K562 (cell line): Measurements from ENCODE around the gene CD44. TPM values are rescaled to one million over a fixed set of nuclear protein-coding genes. Genes with fewer than 3 reads are reported as not detected.

Experiments used
- ATAC-seq: fragments of 200-7000 bp; cut with Tn5 transposase; 3 replicates; pipeline ENCODE4 v1.9.1; 2020; ENCODE audit warnings: moderate library complexity
- BruUV-seq: library from RNA; stranded (reverse); fragments of 400-500 nt; replicated peaks from 2 replicates; lab custom pipeline; 2021; lab: Mats Ljungman, UMichigan
- CTCF ChIA-PET: fragments of 300-600 bp; formaldehyde crosslinking; extraction: SDS; loops from one replicate; lab custom pipeline; 2021; ENCODE audit warnings: low intra/inter-chr PET ratio; lab: Yijun Ruan, JAX
- POLR2A ChIA-PET: fragments of 300-600, 350-650 bp; sonication (Branson Sonifier 250); formaldehyde crosslinking; extraction: SDS; loops from one replicate; lab custom pipeline; 2021; ENCODE audit warnings: antibody characterized with exemption, inconsistent platforms; lab: Yijun Ruan, JAX
- DNase-seq, 4 experiments: peaks; one replicate each; pipeline versions ENCODE4 v3.0.0 to v3.0.0-alpha.2; 2011 to 2018; ENCODE audit warnings: low spot score in 3 of 4, mixed read lengths in 3 of 4; ENCODE audit errors: extremely low read depth in 1 of 4
- FAIRE-seq: peaks from 2 replicates; lab custom pipeline; 2011; peaks lifted over from hg19 to GRCh38; lab: Jason Lieb, UNC
- H2AFZ ChIP-seq: 2 replicates; pipeline ENCODE4 v1.6.0; 2011; ENCODE audit warnings: low read depth, low read length, control low read depth, inconsistent platforms
- H3K27ac ChIP-seq: fragments of 200-600 bp; 3 replicates; pipeline ENCODE4 v1.8.0; 2011; ENCODE audit warnings: low read depth, mild to moderate bottlenecking, control low read depth, inconsistent platforms, low read length, moderate library complexity, mixed read lengths; ENCODE audit errors: extremely low read depth
- H3K27me3 ChIP-seq, 2 experiments: fragments of 300-600 bp in 1 of 2; 2 replicates in 1 of 2; 3 replicates in 1 of 2; pipeline versions ENCODE4 v1.6.0 to v1.8.0; 2011; ENCODE audit warnings: inconsistent platforms in 2 of 2, low read length in 2 of 2, mild to moderate bottlenecking in 1 of 2, mixed read lengths in 1 of 2, moderate library complexity in 1 of 2; ENCODE audit not compliant: control insufficient read depth in 2 of 2, insufficient read depth in 2 of 2
- H3K36me3 ChIP-seq: fragments of 300-600 bp; 3 replicates; pipeline ENCODE4 v1.8.0; 2011; ENCODE audit warnings: mild to moderate bottlenecking, low read length, inconsistent platforms; ENCODE audit not compliant: control insufficient read depth, insufficient read depth
- H3K4me1 ChIP-seq, 2 experiments: fragments of 200-600 bp in 1 of 2; replicated peaks in 1 of 2; 2 replicates in 1 of 2; 3 replicates in 1 of 2; pipeline versions ENCODE4 v1.5.1 to v1.8.0; 2011; ENCODE audit warnings: inconsistent platforms in 2 of 2, low read length in 2 of 2, mild to moderate bottlenecking in 1 of 2, mixed read lengths in 1 of 2, moderate library complexity in 1 of 2; ENCODE audit not compliant: control insufficient read depth in 2 of 2, insufficient read depth in 2 of 2
- H3K4me2 ChIP-seq: 2 replicates; pipeline ENCODE4 v1.6.1; 2011; ENCODE audit warnings: low read length, control low read depth, inconsistent platforms, mixed read lengths; ENCODE audit not compliant: insufficient read depth
- H3K4me3 ChIP-seq: fragments of 200-600 bp; sonication (generic), shearing (Covaris generic); 2 replicates; pipeline ENCODE4 v1.5.1; 2016; ENCODE audit warnings: control low read depth, inconsistent platforms
- H3K79me2 ChIP-seq: fragments of 200-600 bp; 3 replicates; pipeline ENCODE4 v1.8.0; 2011; ENCODE audit warnings: low read length, inconsistent platforms; ENCODE audit not compliant: control insufficient read depth, insufficient read depth
- H3K9ac ChIP-seq, 2 experiments: 2 replicates each; pipeline versions ENCODE4 v1.6.0 to v1.6.1; 2011; ENCODE audit warnings: low read depth in 2 of 2, low read length in 2 of 2, control low read depth in 1 of 2, inconsistent platforms in 1 of 2, mild to moderate bottlenecking in 1 of 2, mixed read lengths in 1 of 2; ENCODE audit not compliant: insufficient read depth in 1 of 2
- H3K9me1 ChIP-seq: one replicate; pipeline ENCODE4 v1.6.0; 2011; ENCODE audit warnings: inconsistent platforms, mild to moderate bottlenecking, low read length, moderate library complexity; ENCODE audit not compliant: control insufficient read depth, insufficient read depth
- H3K9me3 ChIP-seq: replicated peaks from 2 replicates; pipeline ENCODE4 v1.5.1; 2011; ENCODE audit warnings: low read depth, low read length, inconsistent platforms; ENCODE audit not compliant: control insufficient read depth, insufficient read depth
- H4K20me1 ChIP-seq: replicated peaks from 2 replicates; pipeline ENCODE4 v1.6.1; 2011; ENCODE audit warnings: low read length, inconsistent platforms, mixed read lengths; ENCODE audit not compliant: control insufficient read depth, insufficient read depth
- ESRRB ChIP-seq: fragments of 250-450 bp; sonication (Bioruptor Pico); IDR thresholded peaks from 2 replicates; pipeline ENCODE4 v1.5.0; 2020; ENCODE audit warnings: mild to moderate bottlenecking, moderate library complexity, borderline replicate concordance
- FOXJ3 ChIP-seq: sonication (generic); formaldehyde crosslinking; IDR thresholded peaks from 2 replicates; pipeline ENCODE4 v1.4.0; 2020; ENCODE audit warnings: mild to moderate bottlenecking, missing genetic modification reagents
- HIVEP1 ChIP-seq: fragments of 250-450 bp; sonication (Bioruptor Pico); IDR thresholded peaks from 2 replicates; pipeline ENCODE4 v1.4.0; 2020; ENCODE audit warnings: mild to moderate bottlenecking
- HNRNPL ChIP-seq: fragments of 200-400 bp; formaldehyde crosslinking; IDR thresholded peaks from 2 replicates; pipeline ENCODE4 v1.6.1; 2017; ENCODE audit warnings: low read depth, mild to moderate bottlenecking, low read length
- NFIC ChIP-seq: fragments of 450-650 bp; IDR thresholded peaks from 2 replicates; pipeline ENCODE4 v1.6.1; 2017; ENCODE audit warnings: mild to moderate bottlenecking, inconsistent platforms
- NR2F6 ChIP-seq: fragments of 450-650 bp; formaldehyde crosslinking; IDR thresholded peaks from 2 replicates; pipeline ENCODE4 v1.4.0; 2020; ENCODE audit warnings: mild to moderate bottlenecking
- RAD21 ChIP-seq, 2 experiments: fragments of 250-450 bp in 1 of 2; fragments of 450-650 bp in 1 of 2; sonication (Bioruptor Pico) in 1 of 2; formaldehyde crosslinking in 1 of 2; IDR thresholded peaks in 1 of 2; conservative IDR thresholded peaks in 1 of 2; 2 replicates each; pipeline versions ENCODE4 v1.4.0 to v1.8.0; 2020 to 2022; ENCODE audit warnings: mild to moderate bottlenecking in 2 of 2, moderate library complexity in 1 of 2
- SMAD1 ChIP-seq: fragments of 150-350 bp; IDR thresholded peaks from 2 replicates; pipeline ENCODE4 v1.6.1; 2014; ENCODE audit warnings: low read length, low read depth; ENCODE audit not compliant: partially characterized antibody
- TGIF2 ChIP-seq: sonication (generic); formaldehyde crosslinking; IDR thresholded peaks from 2 replicates; pipeline ENCODE4 v1.8.1; 2022; ENCODE audit warnings: mild to moderate bottlenecking, missing genetic modification reagents, moderate library complexity
- THAP7 ChIP-seq: fragments of 250-450 bp; sonication (Bioruptor Pico); IDR thresholded peaks from 2 replicates; pipeline ENCODE4 v1.5.0; 2021
- ZNF41 ChIP-seq: fragments of 250-450 bp; sonication (Bioruptor Pico); conservative IDR thresholded peaks from 2 replicates; pipeline ENCODE4 v1.4.0; 2020; ENCODE audit warnings: mild to moderate bottlenecking
- ZNF551 ChIP-seq: fragments of 250-450 bp; sonication (Bioruptor Pico); IDR thresholded peaks from 2 replicates; pipeline ENCODE4 v1.5.0; 2021; ENCODE audit warnings: mild to moderate bottlenecking, moderate library complexity
- WGBS: fragments of 100-300 bp; shearing (Covaris generic); methylation state at CpG from one replicate; pipeline ENCODE4 v1.1.6; 2016; ENCODE audit warnings: low coverage, mixed read lengths; ENCODE audit not compliant: insufficient coverage; ENCODE audit errors: missing lambda C conversion rate; 5-methylcytosine and 5-hydroxymethylcytosine counted together
- in situ Hi-C: fragments of 300-500 bp; cut with MboI; formaldehyde crosslinking; loops from 4 replicates; pipeline ENCODE4 v1.15.0; 2018; ENCODE audit warnings: inconsistent platforms, mixed read lengths
- intact Hi-C: fragments of 100-400 bp; cut with micrococcal nuclease; formaldehyde crosslinking; loops from 2 replicates; pipeline ENCODE4 v1.14.2; 2022
- polyA plus RNA-seq, 8 experiments: library from polyadenylated mRNA; depleted of rRNA in 4 of 8; stranded (reverse) in 5 of 8; unstranded in 3 of 8; fragments of >200 nt; fragmentation: Nextera tagmentation in 2 of 8; fragmentation: Illumina TruSeq in 1 of 8; extraction: Ambion mirVana in 2 of 8; extraction: Trizol in 1 of 8; gene quantifications; 2 replicates each; pipeline versions ENCODE4 v1.2.1 to v1.2.3, GENCODE V29; 2011 to 2014; ENCODE audit warnings: inconsistent platforms in 1 of 8, missing spikeins in 1 of 8
- total RNA-seq, 7 experiments: library from RNA; depleted of rRNA in 6 of 7; stranded (reverse); fragments of >200 nt in 6 of 7; fragmentation: Illumina TruSeq in 2 of 7; extraction: Trizol in 2 of 7; gene quantifications; 2 replicates each; pipeline versions ENCODE4 v1.2.1 to v1.2.3, GENCODE V29; 2011 to 2021; ENCODE audit warnings: low replicate concordance in 1 of 7

The CD44 gene
- total and polyA plus RNA-seq, 9 of the 15 experiments (the other 6 are each of a cell fraction or from before 2014, with no cell fraction given): 1.2 to 13.9 (median 3.0) TPM

DNA sequence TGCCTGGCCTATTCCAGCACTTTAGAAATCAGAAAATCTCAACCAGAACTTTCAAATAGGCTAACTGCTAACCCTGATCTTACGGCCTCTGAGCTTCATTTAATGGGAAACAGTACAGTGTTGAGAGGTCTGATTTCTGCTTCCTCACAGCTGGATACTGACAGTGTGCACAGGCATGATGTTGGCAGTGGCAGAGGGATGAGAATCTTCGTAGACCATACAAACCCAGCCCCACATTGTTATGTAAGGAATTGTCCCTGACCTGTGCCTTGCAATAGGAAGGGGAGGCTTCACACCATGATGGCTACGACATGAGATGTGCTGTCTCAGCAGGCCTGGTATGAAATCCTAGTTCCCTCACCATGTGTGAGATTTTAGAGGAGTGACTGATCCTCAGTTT is 49.0 kb downstream of the CD44 start:
- Histone ChIP-seq H2AFZ (no peak overlapping the region), H4K20me1 (no peaks in the 10 kb centered on the region), H3K9ac (no peak overlapping the region), H3K27me3 (0 out of 5 replicates have a peak, but pooled peaks cover 0 to 2% of the 10 kb centered on the region in 2 experiments), H3K9me3 (no peaks in the 10 kb centered on the region), H3K9me1 (no peaks in the 10 kb centered on the region), H3K4me3 (no peak overlapping the region), H3K79me2 (no peaks in the 10 kb centered on the region), H3K36me3 (no peaks in the 10 kb centered on the region), H3K27ac (no peak overlapping the region), H3K4me1 (no peaks in the 10 kb centered on the region), H3K4me2 (no peak overlapping the region)
- POLR2A ChIA-PET: no interaction called here
- DNase-seq: no peak
- intact Hi-C loops (no loop called here), in situ Hi-C loops (no loop called here)
- TF ChIP-seq ZNF551 (CRISPR knock-in tag) (no peak), NR2F6 (CRISPR knock-in tag) (no peak), SMAD1 (no peak), HIVEP1 (no peak), ZNF41 (no peak), HNRNPL (no peak), RAD21 (CRISPR knock-in tag; conservative IDR thresholded peaks at IDR 0.05 in 1 of 2, IDR thresholded peaks at IDR 0.05 in 1 of 2) (no peak), FOXJ3 (CRISPR knock-in tag) (no peak), ESRRB (CRISPR knock-in tag) (no peak), TGIF2 (CRISPR knock-in tag) (no peak), NFIC (no peak), THAP7 (CRISPR knock-in tag) (no peak)
- ATAC-seq: no peak
- no peak for FAIRE-seq
- WGBS: 3% methylated on average over 3 of the region's 3 CpGs
- BruUV-seq: no TSS peak
- CTCF ChIA-PET: no interaction called here
